Fibroblast of the conjunctiva (primary cell): ENCODE data around the gene NHERF2.

ENCODE experiments used
- DNase-seq: peaks from one replicate; pipeline ENCODE4 v3.0.0-alpha.2; 2010; ENCODE audit warnings: low read depth

The NHERF2 gene

DNA sequence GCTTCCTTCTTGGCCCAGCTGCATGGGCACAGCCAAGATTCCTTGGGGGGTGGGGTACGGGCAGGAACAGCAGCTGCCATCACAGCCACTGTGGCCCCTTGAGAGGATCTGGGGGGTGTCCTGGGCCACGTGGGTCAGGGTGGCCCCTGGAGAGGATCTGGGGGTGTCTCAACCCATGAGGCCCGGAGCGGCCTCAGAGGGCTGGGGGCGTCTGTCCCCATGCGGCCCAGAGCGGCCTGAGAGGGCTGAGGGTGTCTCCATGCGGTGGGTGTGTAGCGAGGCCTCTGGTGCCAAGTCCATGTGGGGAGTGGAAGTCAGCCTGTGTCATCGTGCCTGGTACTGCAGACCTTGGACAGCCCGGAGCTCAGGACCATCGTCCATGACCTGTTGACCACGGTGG lies 34.8 kb downstream of the NHERF2 start:
- DNase-seq = no peak

DNA sequence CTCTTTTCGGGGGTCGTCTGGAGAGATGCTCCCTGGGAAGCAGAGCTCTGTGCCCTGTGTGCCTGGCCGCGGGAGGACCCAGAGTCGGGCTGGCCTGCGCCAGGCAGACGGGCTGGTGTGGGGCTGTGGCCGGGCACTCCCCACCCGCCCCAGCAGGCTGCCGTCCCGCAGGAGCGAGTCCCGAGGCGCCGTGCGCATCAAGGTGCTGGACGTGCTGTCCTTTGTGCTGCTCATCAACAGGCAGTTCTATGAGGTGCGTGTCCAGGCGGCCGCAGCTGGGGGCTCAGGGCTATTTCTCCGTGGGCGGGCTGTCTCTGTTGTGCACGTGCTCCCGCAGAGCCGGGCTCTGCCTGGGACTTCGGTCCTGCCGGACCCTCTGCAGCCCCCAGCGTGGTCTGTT lies 36.1 kb downstream of the NHERF2 start:
- no peak for DNase-seq

DNA sequence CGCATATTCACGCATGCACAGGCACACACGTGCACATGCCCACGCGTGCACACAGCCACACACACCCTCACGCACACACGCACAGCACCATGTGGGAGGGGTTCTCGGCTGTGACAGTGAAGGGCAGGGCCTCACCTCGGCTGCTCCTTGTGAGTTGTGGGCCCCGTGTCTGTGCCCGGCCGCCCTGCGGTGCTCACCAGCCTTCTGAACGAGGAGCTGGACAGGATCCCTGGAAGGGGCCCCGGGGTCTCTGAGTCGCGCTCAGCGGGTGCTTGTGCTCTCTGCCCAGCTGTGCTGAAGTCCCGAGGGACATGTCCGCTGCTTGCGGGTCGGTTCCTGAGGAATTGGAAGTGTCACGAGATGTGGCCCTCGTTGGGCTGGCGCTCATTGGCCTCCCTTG lies 37.2 kb downstream of the NHERF2 start:
- no peak for DNase-seq

DNA sequence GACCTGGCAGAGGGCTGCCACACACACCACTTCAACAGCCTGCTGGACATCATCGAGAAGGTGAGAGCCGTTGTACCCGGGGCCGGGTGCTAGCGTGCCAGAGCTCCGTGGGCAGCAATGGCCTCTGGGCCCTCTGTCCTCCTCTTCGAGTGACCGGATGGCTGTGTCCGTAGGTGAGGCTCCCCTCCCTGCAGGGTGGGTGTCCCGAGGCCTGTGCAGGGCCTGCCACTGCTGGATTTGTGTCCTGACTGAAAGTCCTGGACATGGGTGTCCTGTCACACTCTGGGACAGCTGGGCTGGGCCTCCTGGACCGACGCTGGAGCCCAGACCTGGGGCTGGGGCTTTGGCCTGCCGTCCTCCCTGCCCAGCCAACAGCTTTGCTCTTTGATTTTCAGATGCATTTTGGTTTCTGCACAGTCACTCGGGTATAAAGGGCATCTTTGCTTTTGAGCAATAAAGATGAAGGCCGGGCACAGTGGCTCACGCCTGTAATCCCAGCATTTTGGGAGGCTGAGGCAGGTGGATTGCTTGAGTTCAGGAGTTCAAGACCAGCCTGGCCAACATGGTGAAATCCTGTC lies 37.8 kb downstream of the NHERF2 start:
- DNase-seq = no peak

DNA sequence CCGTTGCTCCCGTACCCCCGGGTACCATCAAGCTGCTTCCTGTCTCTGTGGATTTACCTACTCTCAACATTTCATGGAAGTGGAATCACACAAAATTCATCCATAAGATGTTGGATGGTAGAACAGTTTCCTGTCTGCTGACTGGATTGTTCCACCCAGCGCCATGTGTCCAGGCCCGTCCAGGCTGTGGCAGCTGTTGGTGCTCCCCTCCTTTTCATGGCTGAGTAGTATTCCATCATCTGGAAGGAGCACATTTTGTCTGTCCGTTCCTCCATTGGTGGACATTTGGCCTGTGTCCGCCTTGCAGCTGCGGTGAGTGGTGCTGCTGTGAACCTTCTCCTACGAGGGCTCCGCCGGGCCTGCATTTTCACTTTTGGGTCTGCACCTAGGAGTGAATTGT lies 39.4 kb downstream of the NHERF2 start:
- DNase-seq = no peak

DNA sequence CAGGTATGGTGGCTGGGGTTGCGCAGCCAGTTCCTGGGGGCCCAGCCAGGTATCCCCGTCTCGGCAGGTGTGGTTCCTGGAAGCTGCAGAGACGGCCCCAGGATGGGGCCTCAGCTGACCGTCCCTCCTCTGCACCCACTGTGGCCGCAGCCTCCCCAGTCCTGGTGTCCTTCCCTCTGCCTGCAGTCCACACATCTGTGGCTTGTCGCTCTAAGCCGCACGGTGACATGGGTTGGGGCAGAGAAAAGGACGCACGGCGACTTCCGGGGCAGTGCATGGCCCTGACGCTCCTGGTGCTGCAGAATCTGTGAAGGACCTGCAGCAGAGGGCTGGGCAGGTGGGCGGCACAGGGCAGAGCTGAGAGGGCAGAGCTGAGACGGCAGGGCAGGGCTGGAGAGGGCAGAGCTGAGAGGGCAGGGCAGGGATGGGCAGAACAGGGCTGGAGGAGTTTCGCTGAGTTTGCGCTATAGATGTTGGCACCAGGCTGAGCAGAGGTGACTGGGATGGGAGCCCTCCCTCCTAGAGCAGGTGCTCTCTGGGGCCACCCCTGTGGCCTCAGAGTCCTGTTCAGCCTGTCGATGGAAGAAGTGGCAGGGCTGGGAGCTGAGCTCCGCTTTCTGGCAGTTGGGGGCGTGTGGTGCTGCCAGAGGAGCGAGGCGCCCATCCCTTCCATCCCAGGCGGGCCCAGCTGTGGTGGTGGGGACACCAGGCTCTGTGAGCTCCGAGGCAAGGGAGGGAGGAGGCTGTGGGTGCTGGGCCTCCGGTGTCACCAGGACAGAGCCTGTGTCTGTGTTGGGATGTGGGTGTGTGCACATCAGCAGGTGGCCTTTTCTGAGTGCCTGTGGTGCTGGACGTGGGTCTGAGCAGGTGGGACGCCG lies 44.1 kb downstream of the NHERF2 start:
- DNase-seq = no peak

DNA sequence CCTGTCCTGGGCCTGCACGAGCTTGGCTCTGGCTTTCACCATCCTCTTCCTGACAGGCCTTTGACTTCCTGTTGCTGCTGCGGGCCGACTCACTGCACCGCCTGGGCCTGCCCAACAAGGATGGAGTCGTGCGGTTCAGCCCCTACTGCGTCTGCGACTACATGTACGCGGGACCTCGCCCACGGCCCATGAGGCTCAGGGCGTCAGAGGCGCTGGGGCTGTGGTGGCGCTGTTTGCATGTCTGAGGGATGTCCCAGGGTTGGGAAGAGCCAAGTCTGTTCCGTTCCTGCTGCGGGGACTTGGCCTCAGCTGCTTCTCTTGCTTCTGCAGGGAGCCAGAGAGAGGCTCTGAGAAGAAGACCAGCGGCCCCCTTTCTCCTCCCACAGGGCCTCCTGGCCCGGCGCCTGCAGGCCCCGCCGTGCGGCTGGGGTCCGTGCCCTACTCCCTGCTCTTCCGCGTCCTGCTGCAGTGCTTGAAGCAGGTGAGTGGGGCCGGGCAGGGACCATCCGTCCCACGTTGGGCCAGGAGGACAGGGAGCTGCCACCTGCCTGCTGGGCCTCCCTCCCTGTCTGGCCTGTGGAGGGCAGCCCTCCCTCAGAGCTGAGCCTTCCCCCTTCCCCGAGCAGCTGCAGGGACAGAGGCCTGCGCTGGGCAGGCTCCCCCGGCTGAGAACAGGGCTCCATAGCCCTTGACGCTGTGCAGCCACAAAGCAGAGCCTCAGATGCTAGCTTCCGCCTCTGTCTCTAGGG lies 44.9 kb downstream of the NHERF2 start:
- DNase-seq = no peak

DNA sequence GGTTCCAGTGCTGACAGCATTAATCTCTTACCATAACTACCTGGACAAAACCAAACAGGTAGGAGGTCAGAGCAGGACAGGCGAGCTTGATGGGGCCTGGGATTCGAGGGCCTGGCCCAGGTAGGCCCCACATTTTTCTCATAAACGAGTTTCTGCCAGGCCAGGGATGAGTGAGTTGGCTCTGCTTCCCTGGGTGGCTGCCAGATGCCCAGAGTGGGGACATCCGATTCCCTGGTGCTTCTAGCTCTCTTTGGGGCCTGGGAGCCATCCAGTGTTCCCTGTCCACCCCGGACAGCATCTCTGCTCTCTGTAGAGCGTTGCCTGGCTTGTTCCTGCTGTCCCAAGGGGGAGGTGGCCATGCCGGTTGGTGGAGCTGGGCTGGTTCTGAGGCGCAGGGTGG lies 46.2 kb downstream of the NHERF2 start:
- DNase-seq = no peak

DNA sequence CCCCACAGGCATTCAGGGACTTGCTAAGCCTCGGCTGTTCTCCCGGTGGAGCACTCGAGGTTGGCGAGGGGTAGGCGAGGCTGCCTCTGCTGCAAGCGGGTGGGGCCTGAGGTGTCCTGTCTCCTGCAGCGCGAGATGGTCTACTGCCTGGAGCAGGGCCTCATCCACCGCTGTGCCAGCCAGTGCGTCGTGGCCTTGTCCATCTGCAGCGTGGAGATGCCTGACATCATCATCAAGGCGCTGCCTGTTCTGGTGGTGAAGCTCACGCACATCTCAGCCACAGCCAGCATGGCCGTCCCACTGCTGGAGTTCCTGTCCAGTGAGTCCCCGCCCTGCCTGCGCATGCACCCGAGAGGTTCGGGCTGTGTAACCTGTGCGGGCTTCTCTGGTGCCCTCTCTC lies 47.4 kb downstream of the NHERF2 start:
- no peak for DNase-seq

DNA sequence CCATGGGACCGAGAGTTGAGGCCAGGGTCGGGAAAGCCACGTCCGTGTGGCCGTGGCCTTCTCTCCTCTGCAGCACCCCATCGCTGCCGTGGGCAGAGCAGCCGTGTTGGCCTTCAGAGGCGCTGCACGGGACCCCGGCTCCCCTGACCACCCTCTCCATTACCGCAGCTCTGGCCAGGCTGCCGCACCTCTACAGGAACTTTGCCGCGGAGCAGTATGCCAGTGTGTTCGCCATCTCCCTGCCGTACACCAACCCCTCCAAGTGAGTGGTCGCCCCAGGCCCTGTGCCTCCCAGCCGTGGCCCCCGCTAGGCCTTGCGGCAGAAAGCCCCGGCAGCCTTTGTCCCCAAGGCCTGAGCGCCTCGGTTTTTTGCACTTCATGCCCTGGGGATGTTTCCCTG lies 48.9 kb downstream of the NHERF2 start:
- no peak for DNase-seq

DNA sequence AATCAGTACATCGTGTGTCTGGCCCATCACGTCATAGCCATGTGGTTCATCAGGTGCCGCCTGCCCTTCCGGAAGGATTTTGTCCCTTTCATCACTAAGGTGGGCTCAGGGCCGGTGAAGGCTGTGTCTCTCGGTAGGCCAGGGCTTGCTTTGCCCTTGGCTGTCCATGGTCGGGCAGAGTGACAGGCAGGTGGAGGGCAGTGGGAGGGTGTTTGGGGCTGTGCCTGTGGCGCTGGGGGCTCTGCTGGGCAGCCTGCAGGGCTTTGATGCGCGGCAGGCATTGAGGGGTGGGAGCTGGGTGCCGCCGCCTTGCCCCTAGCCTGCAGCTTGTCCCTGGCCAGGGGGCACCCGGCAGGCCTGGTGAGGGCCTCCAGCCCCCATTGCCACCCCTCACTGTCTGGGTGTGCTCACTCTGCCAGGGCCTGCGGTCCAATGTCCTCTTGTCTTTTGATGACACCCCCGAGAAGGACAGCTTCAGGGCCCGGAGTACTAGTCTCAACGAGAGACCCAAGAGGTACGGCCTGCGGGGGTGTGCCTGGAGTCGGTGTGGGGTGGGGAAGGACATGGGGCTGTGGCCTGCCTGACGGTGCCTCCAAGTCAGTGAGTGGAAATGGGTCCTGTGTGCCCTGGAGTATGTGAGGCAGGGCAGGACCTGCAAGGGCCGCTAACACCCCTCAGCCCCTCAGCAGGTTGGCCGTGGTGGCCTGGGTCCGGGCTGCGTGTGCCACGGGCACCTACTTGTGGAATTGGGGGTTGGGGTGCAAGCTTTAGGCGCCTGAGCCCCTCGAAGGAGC lies 49.6 kb downstream of the NHERF2 start:
- DNase-seq = no peak

DNA sequence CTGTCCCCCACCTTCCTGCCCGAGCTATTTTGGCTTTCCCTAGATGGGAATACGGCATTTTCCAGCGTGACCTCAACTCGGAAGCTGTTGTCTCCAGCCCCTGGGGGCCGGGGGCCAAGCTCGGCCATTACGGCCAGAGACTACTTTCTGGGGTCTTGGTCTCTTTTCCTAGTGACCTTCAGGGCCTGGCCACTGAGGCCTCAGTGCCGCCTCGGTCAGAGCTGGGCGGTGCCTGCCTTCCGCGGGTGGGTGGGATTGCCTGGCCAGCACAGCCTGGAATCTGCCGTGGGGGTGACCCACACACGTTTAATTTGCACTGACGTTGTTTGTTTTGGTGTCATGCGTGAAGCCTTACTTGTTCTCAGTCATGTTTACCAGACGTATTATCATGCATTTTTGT lies 50.3 kb downstream of the NHERF2 start:
- DNase-seq = no peak

DNA sequence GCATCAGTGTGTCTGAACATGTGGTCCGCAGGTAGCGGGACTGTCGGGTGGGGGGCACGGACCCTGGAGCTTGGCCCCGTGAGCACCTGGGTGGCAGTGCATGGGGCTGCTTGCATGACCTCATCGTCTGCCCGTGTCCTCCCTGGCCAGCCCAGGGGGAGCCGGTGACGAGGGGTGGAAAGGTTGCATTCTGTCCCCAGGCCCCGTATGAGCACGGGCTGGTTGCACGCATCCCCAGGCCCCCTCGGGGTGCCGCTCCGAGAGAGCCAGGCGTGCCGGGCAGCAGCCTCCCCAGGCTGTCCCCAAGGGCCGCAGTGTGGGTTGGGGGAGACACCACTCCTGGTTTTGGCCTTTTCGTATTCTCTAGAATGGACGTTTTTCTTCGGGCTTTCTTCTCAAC lies 51.0 kb downstream of the NHERF2 start:
- DNase-seq = no peak

DNA sequence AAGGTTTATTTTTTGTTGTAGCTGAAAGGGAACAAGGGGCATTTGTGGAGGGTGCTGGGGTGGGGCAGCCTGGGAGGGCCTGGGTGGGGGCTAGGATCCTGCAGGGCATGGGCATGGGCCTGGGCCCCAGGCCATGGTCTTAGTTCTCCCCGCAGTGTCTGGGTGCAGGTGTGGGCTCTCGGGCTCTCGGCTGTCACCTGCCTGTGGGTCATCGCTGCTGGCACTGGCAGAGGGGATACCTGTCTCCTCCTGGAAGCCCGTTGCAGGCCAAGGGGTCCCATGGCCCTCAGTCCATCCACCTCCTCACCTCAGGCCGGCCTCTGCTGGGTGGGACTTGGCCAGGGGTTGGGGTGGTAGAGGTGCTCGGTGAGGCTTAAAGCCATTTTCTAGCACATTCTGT lies 51.4 kb downstream of the NHERF2 start:
- DNase-seq = no peak

DNA sequence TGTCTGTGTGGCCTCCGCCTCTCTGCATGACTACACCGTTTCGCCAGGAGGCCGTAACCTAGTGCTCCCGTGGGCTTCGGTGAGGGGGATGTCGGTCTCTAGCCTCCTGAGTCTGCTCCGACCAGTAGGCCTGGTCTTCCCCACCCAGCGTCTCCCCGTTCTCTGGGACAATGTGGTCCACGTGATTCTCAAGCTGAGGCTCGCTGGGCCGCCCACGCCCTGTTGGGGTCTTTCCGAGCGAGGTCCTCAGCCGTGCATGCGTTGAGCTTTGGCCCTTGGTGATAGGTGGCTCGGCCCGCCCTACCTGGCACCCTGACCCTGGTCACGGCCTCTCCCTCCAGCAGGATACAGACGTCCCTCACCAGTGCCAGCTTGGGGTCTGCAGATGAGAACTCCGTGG lies 52.0 kb downstream of the NHERF2 start:
- DNase-seq = no peak

DNA sequence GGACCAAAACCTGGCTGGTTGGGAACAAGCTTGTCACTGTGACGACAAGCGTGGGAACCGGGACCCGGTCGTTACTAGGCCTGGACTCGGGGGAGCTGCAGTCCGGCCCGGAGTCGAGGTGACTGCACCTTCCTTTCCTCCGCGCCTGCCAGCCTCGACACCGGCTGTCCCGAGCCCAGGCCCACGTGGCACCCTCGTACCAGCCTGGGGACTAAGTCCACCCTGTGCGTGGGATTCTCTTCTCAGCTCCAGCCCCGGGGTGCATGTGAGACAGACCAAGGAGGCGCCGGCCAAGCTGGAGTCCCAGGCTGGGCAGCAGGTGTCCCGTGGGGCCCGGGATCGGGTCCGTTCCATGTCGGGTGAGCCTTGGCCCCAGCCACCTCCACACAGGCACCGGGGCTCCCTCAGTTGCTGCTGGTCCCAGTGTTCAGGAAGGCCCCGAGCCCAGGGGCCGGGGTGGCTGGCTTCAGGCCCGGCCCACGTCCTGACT lies 52.7 kb downstream of the NHERF2 start:
- DNase-seq = no peak

DNA sequence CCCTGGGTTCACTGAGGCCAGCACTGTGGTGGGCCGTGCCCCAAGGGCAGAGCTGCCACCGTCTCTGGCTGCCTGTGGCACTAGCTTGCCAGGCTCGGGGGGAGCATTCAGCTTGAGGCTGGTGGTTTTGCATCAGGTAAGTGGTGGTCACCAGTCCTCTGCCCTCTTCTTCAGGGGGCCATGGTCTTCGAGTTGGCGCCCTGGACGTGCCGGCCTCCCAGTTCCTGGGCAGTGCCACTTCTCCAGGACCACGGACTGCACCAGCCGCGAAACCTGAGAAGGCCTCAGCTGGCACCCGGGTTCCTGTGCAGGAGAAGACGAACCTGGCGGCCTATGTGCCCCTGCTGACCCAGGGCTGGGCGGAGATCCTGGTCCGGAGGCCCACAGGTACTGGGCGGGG lies 53.3 kb downstream of the NHERF2 start:
- DNase-seq = no peak

DNA sequence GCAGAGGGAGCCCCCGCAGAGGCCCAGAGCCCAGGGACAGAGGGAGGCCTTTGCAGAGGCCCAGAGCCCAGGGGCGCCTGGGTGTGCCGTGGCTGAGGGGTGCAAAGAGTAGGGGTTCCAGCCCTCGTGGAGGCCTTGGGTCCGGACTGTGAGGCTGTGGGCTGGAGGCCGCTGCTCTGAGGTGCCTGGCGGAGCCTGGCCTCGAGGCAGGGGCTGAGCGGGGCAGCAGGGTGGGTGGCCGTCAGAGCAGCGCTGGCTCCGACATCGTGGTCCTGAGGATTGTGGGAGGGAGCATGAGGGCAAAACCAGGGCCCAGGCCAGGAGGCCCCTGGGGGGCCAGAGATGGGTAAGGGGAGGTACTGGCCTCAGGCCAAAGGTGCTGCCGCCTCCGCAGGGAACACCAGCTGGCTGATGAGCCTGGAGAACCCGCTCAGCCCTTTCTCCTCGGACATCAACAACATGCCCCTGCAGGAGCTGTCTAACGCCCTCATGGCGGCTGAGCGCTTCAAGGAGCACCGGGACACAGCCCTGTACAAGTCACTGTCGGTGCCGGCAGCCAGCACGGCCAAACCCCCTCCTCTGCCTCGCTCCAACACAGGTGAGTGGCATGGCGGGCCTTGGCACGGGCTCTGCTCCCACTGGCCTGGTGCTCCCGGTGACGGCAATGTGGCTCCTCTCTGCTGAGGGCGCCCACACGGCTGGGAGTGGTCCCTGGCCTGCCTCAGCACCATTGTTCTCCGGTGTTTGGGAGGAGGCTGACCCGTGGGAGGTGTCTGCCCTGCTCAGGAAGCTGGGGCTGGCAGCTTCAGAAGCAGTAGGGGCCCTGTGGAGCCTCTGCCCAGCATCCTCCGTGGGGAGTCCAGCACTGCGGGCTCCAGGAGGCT lies 54.7 kb downstream of the NHERF2 start:
- DNase-seq = no peak

DNA sequence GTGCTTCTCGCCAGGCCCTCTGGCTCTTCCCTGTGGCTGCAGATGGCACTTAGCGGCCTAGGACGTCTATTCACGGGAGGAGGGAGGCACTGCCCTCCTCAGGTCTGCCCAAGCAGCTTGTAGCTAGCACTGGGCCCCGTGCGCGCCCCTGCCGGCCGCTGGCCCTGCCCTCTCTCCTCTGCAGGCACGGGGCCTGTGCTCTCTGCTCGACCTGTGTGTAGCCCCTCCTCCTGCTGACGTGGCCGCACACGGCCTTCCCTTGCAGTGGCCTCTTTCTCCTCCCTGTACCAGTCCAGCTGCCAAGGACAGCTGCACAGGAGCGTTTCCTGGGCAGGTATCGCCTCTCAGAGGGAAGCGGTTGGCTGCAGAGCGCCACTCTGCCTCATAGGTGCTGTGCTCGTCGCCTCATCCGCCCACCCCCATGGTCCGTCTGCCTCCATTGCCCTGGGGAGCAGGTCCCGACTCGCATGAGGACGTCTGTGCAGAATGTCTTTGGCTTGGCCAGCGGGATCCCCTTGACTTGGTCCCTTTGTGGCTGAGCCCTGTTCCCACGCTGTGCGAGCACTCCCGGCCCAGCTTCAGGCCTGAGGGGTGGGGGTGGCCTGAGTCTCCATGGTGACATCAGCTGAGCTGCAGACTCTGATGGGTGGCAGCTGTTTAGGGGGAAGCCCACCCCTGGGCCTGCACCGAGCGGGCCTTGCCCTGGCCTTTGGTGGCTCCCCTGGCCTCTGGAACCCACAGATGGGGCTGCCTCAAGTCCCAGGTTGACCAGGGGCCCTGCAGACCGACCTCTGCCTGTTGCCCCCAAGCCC lies 55.7 kb downstream of the NHERF2 start:
- no peak for DNase-seq

DNA sequence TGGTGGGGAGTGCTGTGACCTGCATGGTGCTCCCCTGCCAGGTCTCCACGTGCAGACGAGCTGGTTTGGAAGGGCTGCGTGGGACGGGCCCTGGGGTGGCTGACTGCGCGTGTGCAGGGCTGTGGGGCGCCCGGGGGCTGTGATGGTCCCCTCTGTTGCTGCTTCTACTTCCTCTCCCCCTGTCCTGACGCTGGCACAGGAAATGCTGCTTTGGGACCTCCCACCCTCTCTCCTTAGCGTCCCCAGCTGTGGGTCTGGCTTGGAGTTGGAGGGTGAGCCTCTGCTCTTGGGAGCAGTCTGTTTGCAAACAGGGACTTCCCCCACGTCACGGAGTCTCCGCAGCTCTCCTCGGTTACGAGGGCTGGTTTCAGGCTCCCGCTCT lies 56.3 kb downstream of the NHERF2 start:
- no peak for DNase-seq
